Epidermal melanocyte (primary cell): ENCODE measurements around the gene MAP2K3.

Experiments
- DNase-seq: peaks from one replicate; pipeline ENCODE4 v3.0.0; 2011; ENCODE audit warnings: low spot score; ENCODE audit not compliant: insufficient read length

MAP2K3 gene

GRCh38 chr17:21284319-21285163 is at the start of gene MAP2K3:
MAP2K3 (plus strand) TSS chr17:21284711; CDS start chr17:21284921, 210 bp downstream.
- DNase-seq, result peak; percentile 96

DNA sequence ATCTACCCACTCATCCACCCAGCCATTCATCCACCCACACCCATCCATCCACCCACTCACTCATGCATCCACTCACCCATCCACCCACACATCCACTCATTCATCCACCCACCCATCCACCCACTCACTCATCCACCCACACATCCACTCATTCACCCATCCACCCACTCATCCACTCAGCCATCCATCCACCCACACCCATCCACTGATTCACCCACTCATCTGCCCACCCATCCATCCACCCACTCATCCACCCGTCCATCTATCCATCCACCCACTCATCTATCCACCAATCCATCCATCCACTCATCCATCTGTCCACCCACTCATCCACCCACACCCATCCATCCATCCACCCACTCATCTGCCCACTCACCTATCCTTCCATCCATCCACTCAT is 48.6 kb upstream of the MAP2K3 start:
- no peak for DNase-seq

GRCh38 chr17:21239680-21240368 is 44.7 kb upstream of the MAP2K3 start:
- peak; percentile 57 for DNase-seq

DNA sequence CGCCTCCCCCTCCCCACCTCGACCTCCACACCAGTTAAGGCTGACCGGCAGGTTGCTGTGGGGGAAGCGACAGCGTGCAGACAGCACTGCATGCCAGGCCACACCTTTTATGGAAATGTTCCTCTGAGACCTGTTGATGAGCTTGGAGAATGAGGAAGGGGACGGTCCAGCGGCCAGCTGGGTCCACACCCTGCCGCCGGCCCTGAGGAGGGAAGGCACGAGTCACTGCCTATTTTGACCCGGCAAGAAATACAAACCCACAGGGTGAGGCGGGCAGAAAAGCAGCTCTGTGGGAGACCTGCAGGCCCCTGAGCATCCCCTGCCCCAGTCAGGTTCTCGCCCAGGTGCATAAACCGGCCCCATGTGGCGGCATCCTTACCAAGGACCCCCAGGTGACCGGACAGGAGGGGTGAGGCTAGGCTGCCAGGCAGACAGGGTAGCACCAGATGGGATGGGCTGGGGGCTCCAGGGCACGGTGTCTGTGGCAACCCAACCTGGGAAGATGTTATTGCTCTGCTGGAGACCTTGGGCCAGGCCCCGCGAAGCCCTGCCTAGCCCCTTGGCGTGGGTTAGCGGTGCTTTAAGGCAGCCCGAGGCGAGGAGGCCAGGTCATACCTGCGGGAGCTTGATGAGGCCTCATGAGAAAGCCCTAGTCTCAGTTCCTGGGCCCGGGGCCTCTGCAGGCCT is 44.0 kb upstream of the MAP2K3 start:
- DNase-seq, result no peak

- no peak for DNase-seq
These were observed 42.9 kb upstream of the MAP2K3 start for GRCh38 chr17:21241564-21241963.

DNA sequence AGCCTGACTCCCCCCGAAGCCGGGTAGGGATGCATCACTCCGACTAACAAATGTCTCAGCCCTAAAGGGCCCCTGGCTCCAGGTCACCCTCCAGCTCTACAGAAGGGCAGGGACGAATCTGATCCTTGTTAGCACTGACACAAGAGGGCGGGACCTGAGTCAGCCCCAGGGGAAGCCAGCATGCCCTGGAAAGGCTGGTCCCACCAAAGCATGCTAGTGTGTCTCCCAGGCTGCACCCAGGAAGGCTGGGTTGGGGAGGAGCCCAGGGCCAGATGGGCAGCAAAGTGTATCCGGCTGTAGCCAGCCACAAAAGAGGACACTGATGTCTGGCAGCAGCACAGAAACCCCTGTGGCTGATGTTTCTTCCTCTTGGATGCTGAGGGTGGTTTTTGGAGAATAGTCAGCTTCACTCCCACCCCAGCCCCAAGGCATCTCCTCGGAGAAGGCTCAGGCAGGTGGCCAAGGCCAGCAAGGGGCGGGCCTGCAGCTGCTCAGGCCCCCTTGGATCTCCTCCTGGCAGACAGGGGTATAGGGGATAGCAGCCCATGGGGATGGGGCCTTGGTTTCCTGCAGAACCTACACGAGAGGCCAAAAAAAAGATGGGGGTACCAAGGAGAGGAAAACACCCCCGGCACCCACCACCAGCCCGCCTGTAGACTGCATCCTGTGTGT is 42.3 kb upstream of the MAP2K3 start:
- no peak for DNase-seq

GRCh38 chr17:21242780-21243515 is 41.6 kb upstream of the MAP2K3 start:
- no peak for DNase-seq

DNA sequence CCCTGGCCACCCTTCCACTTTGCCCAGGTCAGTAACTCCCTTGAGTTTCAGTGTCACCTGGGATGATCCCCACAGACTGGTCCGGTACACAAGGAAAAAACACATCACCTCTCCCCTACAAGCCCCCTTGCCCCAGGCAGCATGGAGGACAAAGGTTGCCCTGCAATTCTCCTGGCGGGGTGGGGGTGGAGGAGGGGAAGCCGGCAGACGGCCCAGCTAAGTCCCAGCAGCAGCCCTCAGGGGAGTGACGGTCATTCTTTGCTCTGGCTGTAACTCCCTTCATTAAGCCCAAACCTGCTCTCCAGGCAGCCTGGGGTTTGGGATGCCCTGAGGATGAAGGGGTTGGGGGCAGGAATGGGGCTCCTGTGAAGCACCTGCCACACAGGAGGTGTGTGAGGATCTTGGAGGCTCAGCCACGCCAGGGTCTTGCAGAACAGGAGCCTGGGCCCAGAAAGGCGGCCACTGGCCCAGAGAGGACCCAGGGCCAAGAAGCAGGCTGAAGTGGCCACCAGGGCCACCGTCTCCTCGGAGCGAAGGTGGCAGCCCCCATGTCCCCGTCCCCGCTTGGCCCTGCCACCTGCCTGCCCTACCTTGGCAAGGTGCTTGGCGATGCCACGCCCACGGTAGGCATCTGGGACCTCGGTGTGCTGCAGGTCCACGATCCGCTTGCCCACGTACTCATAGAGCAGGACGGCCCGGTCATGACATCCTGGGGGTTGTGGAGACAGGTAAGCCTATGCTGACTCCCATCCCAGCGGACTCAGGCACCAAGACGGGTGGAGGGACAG is 40.8 kb upstream of the MAP2K3 start:
- no peak for DNase-seq

DNA sequence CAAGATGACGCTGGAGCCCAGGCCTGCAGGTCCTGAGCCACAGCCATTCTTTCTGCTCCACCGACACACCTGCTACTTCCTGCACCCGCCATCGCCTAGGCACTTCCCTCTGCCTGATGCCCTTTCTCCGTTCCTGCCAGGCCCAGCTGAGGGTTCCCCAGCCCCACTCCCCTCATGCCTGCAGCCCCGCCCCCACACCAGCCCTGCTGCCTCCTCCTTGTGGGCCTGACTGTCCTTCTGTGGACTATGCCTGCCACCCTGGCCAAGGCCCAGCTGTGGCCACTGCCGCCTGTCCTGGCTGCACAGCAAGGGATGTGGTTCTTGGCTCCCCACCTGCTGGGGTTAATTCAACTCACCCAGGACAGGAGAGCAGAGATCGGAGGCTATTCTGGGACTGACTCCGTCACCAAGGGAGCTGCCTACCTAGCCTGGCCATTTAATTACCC is 38.8 kb upstream of the MAP2K3 start:
- DNase-seq, result no peak

GRCh38 chr17:21246698-21247097 is 37.8 kb upstream of the MAP2K3 start:
- DNase-seq, result no peak

DNA sequence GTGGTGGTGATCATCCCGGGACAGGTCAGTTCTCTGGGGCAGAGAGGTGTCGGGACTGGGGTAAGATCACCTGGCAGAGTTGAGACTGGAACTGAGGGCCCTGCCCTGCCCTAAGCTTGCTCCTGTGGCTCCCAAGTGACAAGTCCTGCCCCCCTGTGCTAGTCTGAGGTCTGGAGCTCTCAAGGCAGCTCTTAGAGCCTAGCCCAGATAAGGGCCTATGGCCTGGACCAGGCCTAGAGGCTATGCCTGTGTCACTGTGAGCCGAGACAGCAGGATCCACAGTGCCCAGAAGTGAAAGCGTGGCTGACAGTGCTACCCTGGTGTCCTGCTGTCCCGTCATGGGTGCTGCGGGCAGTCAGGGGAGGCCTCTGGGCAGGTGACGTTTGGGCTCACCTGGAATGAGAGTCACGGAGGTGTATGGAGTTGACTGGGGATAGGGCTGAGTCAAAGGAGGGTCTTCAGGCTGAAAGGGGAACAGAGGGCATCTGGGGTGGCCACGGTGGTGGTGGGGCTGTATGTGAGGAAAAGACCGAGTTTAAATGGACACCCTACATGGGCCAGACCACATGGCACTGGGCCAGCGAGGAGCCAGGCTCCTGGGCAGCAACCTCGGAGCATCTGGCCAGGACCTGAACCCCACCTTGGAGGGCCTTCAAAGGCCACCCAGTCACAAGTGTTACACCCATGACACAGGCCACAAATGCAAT is 36.8 kb upstream of the MAP2K3 start:
- no peak for DNase-seq

DNA sequence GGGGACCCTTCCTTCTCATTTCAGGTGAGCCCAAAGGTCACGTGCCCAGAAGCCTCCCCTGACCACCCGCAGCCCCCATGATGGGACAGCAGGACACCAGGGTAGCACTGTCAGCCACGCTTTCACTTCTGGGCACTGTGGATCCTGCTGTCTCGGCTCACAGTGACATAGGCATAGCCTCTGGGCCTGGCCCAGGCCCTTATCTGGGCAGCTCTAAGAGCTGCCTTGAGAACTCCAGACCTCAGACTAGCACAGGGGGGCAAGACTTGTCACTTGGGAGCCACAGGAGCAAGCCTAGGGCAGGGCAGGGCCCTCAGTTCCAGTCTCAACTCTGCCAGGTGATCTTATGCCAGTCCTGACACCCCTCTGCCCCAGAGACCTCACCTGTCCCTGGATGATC is 36.0 kb upstream of the MAP2K3 start:
- DNase-seq, result no peak

DNA sequence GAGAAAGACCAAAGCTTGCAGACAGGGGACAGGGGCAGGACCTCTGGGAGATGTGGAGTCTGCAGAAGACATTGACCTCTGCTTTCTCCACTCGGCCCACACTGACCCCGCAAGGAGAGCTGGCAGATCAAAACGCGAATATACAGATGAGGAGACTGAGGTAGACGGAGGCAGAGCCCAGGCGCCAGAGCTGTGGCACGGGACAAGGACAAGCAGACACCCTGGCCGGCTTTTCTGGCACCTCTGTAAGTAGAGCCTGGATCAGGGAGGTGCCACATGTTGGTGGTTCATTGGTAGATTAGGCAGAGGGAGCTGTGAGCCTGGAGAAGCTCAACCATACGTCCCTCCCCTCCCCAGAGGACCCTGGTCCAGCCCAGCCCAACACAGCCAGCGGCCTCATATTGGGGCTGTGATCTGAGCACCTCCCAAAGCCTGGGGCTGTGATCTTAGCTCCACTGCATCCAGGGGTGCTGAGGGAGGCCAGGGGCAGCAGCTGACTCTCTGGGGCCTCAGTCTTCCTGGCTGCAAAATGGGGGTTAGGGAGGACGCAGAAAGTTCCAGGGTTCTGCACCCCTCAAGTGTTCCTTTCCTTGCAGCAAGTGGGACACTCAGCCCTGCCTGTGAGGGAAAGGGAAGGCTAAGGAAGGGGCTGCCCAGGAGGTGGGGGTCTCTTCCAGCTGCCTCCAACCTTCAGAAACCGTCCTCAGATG is 35.3 kb upstream of the MAP2K3 start:
- no peak for DNase-seq

DNA sequence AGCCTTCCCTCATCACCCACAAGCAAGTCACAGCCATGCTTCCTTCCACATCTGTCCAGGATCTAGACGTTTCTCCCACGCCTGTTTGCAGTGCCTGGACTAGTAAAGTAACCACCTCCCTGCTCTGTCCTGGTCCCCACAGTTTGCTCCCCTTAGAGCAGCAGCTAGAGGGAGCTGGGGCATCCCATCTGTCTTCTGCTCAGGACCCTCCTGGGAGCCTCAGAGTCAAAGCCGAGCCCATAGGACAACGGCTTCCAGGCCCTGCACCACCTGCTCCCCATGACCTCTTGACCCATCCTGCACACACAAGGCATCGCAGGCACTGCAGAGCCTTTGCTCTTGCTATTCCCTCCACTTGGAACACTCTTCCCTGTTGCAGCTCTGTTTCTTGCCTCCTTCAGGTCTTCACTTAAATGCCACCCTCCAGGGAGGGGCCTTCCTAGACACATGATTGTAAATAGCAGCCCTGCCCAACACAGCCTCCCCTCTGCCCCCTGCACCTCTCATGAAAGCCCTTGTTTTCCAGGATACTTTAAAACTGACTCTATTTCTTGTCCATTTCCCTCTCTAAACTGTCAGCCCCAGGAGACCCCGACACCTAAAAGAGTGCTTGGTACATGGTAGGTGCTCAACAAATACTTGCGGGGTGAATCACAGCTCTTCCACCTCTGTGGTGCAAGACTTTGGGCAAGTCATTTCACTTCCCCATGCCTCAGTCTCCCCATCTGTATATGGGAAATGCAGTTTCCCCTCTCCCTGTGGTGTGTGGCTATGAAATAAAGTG is 34.4 kb upstream of the MAP2K3 start:
- DNase-seq, result no peak

DNA sequence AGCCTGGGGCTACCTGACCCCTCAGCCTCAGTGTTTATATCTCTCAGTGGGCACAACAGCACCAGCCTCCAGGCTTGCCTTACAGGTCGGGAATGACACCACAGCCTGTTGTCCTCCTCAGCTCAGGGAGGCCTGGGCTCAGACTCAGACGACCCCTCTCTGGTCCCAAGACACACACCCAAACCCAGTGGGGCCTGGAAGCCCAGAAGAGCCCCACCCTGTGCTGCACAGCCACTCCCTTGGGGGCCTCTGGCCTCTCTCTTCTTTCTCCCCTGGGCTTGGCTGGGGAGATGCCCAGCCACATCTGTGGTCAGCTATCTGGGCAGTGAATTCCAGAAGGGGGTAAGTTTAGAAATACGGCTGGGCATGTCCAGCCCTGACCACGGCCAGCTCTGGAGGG is 33.7 kb upstream of the MAP2K3 start:
- DNase-seq, result no peak

- no peak for DNase-seq
These were observed 33.0 kb upstream of the MAP2K3 start for GRCh38 chr17:21251337-21252010.

DNA sequence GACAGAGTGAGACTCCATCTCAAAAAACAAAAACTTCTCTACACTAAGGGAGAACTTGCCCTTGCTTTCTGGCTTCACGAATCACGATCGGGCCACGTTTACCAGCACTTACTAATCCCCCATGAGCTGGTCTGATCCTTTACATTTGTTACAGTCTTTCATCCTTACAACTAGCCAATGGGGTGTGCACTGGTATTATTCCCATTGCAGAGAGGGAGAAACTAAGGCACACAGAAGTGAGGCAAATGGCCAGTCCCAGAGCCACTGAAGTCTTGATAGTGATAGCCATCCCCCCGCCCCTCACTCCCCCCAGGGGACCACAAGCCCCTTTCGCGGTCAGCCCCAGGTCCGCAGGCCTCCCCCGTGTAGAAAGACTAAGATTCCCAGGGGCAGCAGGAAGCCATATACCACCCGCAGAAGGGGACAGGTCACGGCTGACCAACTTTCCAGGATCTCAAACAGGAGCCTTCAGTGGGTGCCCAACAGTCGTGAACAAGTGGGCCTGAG is 32.2 kb upstream of the MAP2K3 start:
- no peak for DNase-seq
